ENCODE measurements around the gene INSRR.

The INSRR gene

DNA sequence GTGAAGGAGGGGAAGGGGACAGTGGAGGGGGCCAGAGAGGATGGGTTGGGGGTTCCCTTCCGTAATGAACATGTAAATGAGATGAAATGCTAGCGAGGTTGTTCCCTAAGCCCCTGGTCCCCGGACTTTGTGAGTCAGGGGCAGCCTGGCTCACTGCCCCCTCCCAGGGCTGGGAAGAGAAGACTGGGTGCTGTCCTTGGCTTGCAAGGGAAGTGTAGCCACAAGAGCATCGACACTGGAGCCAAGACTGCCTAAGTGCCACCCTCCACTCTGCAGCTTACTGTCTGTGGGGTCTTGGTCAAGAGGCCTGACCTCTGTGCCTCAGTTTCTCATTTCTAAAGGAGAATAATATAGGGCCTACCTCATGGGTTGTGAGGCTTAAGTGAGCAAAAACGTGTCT lies 35.1 kb upstream of the INSRR start:
- no peak for DNase-seq

DNA sequence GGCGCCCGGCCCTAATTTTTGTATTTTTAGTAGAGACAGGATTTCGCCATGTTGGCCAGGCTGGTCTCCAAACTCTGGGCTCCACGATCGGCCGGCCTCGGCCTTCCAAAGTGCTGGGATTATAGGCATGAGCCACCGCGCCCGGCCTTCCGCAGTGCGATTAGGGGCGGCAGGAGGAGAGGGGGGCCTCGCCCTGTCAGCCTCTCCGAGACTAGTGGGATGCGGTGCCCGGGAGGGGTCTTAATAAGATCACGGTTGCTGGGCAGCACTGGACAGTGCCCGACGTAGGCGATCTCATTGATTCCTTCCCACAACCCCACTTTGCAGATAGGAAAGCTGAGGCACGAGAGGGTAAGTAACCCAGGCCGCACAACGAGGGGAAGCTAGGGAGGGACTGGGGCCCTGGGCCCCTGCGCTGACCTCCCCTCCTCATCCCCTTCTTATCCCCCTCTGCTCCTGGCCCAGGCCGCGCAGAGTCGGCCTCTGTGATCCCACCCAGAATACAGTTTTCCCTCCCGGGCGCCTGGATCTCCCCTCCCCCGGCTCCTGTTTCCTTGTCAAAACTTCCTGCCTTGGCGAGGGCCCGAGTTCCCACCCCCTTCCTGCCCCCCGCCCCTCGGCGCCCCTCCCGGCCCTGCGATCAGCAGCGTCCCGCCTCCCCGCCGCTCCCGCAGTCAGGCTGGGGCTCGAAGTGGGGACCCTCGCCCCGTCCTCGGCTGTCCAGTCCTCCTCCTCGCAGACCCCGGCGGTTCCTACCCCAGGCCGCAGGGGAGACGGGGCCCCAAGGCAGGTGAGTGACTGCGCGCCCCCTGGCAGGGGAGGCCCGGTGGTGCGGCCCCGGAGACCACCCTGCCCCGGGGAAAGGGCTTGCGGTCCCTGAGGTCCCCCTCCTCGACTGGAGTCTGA lies 34.4 kb upstream of the INSRR start, which contains the start of gene PEAR1:
TSS of gene PEAR1 (plus strand) at position 671 of the 906 bp plus-strand sequence. CDS start 10,209 bp downstream, outside the sequence.
- DNase-seq, result no peak

DNA sequence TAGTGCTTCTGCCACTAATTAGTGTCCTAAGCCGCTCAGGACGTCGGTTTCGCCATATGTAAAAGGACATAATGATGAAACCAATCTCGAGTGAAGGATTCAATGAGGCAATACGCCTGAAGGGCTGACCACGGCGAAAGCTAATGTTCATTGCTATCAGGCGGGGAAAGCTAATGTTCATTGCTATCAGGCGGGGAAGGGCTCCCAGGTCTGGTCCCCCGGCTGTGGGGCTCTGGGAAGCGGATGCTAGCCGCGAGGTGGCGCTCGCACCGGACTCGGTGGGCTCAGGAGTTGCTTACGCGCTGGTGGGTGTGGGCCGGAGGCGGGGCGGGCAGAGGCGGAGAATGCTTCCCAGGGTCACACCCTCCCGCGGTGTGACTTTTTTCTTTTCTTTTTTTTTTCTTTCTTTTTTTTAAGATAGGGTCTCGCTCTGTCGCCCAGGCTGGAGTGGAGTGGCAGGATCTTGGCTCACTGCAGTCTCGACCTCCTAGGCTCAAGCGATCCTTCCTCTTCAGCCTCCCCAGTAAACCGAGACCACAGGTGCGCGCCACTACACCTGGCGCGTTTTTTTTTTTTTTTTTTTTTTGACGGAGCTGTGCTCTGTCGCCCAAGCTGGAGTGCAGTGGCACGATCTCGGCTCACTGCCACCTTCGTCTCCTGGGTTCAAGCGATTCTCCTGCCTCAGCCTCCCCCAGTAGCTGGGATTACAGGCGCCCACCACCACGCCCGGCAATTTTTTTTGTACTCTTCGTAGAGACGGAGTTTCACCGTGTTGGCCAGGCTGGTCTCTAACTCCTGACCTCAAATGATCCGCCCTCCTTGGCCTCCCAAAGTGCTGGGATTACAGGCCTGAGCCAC lies 33.5 kb upstream of the INSRR start:
- DNase-seq, result peak; percentile 91

DNA sequence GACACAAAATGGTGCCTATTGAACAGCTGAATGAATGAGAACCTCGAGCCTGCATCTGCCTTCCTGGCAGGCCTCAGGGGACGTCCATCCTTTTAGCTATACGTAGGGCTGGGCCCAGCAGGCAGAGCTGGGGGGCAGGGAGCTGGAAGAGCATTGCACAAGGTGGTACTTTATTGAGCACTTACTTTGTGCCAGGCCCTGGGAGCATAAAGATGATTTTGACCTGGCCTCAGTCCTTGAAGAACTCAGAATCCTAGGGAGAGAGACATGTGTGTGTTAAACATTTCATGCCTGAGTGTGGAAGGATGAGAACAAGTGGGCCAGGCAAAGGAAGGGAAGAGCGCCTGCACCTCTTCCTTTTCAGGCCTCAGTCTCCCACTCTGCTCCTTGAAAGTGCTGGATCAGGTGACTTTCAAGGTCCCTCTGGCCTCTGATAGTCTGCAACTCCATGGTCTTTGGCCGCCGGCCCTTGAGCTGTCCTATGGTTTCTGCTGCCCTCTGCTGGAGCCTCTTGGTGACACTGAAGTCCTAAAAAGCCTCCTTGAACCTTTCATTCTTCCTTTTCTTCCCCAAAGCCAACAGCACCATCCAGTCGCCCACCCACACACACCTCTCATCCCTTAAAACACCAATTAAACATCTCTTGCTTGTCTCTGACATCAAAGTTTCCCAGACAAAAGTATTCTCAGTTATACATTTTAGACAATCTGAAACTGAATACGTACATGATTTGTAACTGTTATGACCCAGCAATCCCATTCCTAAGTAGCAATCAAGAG lies 31.1 kb upstream of the INSRR start:
- peak; percentile 85 for DNase-seq

DNA sequence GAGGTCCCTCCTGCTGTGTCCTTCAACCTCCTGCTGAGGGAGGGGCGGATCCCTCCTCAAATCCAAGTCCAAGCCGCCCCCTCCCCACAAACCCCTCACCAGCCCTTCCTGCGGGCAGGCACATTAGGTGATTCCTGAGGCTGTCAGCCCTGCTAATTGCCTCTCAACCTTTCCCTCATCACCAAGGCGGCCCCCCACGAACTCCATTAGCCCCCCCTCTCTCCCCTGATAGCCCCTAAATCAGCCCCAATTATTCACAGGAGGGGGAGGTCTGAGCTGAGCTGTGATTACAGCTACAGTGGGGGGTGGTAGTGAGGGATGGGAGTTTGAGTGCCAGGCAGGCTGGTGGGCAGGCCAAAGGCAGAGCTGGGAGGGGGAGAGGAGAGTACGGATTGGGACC lies 28.8 kb upstream of the INSRR start:
- no peak for DNase-seq

DNA sequence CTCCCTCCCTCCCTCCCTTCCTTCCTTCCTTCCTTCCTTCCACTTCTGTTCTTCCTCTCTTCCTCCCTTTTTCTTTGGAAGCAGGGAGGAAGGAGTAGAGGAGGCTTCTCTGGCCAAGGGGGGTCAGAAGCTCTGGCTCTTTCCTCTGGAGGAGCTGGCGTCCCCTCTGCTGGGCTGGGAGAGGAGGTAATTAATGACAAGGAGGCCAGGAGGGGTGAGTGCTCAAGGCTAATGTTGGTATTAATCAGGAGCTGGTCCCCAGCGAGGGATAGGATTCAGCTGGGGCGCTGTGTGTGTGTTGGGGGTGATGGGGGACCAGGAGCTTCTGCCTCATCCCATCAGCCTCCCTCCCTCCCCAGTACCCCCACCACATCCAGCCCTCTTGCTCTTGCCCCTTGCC lies 28.4 kb upstream of the INSRR start:
- DNase-seq, result no peak

DNA sequence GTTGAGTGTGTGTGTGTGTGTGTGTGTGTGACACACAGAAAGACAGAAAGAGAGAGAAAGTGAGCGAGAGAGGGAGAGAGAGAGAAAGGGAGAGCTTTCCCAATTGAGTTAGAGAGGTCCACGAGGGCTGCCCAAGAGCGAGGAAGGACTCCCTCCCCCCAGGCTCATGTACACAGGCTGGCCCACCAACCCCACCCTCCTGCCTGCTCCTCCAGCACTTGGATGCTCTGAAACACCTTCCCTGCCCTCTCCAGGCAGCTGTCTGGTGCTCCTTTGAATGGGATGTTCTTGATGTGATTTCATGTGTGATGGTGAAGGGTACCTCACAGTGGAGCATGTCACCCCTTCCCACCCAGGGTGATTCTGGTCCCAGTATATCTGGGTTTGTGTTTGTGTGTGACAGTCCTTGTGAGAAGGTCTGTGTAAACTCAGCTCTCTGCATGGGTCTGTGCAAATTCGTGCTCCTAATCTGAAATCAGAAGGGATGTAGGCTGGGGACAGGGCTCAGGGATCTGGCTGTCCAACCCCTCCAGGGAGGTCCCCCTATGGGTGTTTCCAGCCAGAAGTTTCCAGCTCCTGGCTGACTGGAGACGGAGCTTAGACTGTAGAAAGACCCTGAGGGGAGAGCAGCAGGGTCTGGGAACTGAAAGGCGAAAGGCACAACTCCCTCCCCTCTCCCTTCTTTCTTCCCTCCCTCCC lies 27.8 kb upstream of the INSRR start:
- DNase-seq, result no peak

DNA sequence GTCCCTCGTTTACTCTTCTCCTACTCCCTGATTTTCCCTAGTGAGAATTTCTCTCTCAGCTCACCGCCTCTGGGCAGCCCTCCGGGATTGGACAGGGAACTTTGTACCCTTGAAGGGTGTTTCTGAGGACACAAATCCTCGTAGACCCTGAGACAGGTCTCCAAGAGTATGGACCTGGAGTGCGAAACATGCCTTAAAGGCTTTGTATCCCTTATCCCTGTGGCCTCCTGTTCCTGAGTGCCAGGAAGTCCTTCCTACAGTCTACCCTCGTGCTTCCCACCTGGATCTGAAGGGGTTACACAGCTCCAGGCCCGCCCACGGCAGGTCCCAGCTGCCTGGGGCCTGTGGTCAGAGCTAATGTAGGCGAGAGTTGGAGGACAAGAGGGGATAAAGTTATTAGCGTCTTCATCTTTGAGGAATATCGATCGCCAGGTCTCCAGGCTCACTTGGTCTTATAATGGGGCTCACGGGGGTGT lies 27.0 kb upstream of the INSRR start:
- no peak for DNase-seq

DNA sequence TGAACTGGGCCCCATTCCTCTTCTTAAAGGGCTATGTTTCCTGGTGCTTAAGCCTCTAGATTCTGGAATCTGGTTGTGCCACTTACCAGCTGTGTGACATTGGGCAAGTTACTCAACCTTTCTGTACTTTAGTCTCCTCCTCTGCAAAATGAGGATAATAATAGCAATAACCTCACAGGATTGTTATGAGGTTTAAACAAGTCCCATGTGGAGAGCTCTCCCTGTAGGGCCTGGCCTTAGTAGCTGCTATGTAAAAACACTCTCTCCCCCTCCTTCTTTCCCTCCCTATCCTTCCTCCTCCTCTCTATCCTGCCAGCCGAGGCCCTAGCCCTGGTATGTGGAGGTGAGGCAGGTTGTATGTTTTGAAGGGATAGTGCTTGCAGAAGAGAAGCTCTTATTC lies 26.4 kb upstream of the INSRR start:
- no peak for DNase-seq

DNA sequence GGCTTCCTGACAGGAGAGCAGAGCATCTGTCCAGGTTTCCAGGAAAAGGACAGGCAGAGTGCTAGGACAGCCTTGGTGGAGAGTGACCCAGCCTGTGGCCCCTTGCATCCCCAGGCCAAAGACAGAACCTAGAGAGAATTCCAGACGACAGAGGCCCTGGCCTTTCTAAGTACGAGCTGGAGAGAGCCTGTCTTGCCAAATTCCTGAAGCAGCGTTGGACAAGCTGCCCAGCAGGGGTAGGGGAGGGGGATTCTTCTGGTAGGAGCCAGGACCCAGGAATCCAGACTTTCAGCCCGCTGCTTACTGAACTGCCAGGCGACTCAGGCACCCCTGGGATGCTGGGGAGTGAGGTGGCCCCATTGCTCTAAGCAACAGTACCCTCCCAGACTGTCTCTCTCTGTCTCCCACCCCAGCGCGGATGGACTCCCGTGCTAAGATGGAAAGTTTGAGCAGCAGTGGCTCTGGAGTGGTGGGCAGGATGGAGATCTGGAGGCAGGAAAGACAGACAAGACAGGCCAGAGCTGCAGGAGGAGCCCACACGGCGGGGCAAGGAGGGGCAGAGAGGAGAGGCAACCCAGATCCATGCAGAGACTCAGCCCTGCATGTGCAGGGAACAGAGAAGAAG lies 25.8 kb upstream of the INSRR start:
- DNase-seq, result no peak

DNA sequence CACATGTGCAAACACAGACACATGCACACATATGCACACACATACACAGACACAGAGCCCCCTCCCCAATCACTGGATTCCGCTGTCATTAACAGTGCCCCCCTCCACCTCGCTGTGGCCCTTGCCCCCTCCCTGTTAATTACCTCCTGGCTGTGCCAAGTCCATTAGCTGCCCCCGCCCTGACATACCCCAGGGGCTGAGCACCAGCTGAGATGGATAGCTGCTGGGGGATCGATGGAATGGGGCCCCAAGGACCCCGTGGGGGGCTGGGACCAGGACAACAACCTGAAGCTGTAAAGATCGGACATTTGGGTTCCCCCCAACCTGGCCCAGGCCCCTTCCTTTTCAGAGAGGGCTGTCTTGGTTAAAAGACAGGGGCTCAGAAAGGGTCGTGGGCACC lies 25.0 kb upstream of the INSRR start:
- no peak for DNase-seq

DNA sequence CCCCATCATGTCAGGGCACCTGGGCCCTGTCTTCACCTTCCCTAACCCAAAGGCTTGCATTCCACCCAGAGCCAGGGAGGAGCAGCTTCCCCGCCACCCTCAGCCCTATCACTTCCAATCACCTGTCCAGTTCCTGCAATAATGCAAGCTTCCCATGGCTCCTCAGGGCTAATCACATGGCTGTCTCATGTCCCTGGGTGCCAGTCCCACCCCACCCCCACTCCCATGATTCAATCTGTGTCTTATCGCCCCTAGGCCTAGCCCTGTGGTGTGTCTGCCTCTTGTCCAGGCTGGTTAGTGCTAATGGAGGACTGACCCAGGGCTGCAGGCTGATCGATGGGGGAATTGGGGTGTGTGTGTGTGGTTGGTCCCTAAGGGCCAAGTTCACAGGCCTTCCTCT lies 23.6 kb upstream of the INSRR start:
- DNase-seq, result no peak

DNA sequence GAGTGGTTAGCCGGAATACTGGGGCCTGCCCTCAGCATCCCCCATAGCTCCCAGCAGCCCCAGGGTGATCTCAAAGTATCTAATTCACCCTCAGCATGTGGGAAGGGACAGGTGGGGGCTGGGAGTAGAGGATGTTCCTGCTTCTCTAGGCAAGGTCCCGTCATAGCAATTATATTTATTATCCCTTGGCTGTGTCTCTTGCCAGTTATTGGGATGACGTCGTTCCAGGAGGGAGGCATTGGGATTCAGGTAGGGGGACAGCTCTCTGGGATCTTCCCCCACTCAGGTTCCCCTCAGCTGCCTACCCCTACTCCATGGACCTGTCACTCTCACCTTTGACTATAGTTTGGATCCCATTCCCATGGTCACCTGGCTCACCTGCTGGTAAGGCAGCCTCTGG lies 22.7 kb upstream of the INSRR start:
- DNase-seq, result no peak

DNA sequence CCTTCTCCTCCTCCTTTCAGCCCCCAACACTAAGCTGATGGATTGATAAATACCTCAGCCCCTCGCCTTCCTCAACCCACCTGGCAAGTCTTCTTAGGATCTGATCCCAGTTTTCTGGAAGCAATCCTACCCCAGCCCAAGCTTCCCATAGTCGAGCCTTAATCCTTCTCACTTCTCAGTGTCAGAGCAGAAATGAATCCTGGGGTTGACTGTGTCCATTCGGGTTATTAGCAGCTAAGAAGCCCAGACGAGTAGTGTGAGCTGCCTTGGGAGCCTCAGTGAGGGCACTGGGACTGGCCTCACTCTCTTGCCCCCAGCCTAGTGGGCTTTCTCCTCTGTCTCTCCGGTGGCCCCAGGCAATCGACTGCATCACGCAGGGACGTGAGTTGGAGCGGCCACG lies 22.2 kb upstream of the INSRR start:
- no peak for DNase-seq

DNA sequence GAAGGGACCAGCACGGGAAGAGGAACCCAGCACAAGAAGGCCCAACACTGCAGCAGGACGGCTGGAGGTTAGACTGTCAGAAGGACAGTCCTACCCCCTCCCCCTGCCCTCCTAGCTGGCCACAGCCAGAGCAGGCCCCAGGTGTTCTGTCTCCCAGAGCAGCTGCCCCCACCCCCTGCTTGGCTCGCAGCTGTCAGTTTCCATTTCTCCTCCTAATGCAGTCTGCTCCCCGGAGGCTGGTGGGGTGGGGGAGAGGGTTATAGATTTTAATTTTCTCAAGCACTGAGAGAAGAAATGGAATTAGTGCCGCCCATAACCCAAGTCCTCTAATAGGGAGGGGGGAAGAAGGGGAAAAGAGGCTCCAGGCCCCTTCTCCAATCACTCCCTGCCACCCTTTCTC lies 21.6 kb upstream of the INSRR start:
- DNase-seq, result peak; percentile 41

DNA sequence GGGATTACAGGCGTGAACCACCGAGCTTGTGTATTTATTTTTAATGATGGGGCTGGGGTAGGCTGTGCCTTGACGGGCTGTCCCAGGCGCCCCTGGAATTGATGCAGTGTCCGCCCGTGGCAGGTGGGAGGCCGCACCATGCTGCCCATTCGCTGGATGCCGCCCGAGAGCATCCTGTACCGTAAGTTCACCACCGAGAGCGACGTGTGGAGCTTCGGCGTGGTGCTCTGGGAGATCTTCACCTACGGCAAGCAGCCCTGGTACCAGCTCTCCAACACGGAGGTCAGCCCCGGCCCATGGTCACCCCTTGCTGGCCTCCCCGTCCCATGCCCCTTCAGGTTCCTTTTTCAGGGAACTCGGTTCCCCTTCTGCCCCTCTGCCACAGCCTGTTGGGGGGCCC lies 21.0 kb upstream of the INSRR start:
- no peak for DNase-seq

DNA sequence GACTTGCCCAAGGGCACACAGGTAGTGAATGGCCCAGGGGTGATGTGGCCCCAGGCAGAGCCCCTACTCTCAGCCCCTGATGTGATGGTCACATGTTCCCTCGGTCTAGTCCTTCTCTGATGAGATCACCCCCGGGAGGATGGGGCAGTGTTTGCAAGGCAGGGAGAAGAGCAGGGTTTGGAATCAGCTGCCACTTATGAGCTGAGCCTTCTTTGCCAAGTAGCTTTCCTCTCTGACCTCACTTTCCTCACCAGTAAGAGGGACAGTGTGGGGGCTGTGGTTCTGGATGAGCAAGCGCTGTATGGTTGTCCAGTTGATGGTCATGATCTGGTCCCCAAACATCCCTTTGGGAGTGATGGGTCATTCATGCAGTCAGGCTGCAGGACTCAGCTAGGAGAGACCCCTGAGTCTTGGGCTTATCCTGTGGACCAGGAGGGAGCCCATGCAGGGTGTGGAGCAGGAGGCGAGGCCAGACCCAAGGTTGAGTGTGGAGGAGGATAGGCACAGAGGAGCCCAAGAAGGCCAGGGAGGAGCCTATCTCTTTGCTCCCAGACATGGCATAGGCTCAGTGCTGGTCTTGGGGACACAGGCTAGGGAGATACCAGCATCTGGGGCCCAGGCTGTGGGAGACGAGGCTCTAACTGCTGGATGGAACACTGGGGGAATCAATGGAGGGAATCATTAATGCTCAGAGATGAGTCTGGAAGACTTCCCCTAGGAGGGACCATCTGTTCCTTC lies 18.7 kb upstream of the INSRR start:
- DNase-seq, result no peak

DNA sequence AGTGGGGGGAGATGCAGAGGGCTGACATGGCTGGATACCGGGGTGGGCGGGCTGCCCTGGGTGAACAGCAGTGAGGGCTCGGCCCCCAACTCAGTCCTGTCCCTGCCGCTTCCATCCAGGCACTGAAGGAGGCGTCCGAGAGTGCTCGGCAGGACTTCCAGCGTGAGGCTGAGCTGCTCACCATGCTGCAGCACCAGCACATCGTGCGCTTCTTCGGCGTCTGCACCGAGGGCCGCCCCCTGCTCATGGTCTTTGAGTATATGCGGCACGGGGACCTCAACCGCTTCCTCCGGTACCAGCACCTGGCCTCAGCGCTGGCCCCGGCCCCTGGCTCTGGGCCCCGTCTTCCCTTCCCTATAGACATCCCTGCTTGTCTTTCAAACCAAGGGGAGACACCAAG lies 17.4 kb upstream of the INSRR start:
- DNase-seq, result peak; percentile 54

DNA sequence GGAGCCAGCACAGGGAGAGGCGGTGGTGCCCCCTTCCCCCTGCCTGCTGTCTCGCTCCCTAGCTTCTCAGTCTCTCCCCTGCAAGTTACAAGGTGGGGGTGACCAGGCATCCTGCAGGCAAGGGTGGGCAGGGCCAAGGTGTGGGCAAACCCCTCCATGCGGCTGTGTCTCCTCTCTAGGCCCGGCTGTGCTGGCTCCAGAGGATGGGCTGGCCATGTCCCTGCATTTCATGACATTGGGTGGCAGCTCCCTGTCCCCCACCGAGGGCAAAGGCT lies 16.4 kb upstream of the INSRR start:
- DNase-seq, result no peak

DNA sequence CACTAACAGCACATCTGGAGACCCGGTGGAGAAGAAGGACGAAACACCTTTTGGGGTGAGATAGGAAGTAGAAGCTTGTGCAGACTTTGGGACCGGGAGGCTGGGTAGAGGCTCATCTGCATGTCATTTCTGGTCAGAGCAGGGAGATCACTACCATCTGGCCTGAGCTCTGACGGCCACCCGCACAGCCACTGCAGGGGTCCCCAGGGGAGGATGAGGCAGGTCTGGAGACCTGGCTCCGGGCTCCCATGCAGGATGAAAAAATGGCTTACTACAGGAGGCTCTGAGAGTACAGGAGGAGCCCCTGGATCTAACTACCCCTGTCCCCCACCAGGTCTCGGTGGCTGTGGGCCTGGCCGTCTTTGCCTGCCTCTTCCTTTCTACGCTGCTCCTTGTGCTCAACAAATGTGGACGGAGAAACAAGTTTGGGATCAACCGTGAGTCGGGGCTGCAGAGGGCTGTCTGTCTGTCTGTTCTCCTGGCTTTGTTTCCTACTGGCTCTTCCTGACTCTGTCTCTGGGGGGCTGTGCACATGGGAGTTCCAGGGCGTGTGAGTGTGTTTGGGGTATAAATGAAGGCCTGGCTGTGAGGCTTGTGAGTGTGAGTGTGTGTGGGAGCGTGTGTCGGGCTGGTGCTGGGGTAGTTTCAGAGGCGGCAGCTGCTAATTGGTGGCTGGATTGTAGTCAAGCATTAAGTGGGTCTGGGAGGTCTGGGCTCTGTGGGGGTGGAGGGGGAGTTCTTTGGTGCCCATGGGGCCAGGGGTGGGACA lies 15.8 kb upstream of the INSRR start:
- no peak for DNase-seq

DNA sequence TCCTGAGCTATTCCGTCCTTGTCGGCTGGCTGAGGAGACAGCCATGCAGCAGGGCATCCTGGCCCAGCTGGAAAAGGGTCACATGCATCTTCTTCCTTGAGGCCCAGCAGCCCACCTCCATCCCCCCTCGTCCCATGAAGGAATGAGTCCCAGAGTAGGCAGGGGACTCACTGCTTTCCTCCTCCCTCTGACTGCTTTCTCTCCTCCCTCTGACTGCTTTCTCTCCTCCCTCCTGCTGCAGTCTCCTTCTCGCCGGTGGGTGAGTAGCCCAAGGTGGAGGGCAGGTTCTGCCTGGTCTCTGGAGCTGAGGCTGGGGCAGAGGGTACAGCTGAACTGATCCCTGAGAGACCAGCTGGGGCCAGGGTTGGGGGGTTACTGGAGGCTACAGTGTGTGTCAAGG lies 15.2 kb upstream of the INSRR start:
- DNase-seq, result no peak
